PC-9 (cell line): Measurements from ENCODE around the gene MTCH2.

ENCODE experiments used
- EZH2 ChIP-seq: fragments of 200-600 bp; sonication (generic); IDR thresholded peaks from 2 replicates; pipeline ENCODE4 v1.8.0; 2017; ENCODE audit warnings: antibody characterized with exemption, low read depth
- TF ChIP-seq, protein P1 (sequence below): fragments of 200-600 bp; sonication (generic); conservative IDR thresholded peaks from 2 replicates; pipeline ENCODE4 v1.6.1; 2017; ENCODE audit warnings: mixed run types, antibody characterized with exemption, mild to moderate bottlenecking, moderate library complexity

DNA sequence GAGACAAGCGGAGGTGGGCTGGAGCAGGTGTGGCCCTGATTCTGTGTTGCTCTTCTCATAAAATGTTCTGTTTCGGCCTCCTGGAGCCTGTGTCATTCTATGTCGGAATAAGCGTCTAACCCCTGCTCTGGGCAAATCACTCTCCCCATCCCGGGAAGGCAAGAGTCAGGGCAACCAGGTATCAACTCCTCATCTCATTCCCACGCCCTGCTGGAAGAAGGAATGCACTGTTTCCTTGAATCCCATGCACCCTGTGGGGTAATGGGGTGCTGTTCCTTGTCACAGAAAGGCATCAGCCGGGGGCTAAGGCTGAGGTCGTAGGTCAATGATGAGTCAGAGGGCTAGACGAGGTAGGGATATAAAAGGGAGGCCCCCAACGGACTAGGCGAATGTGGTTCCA lies 53.2 kb downstream of the MTCH2 start:
- TF ChIP-seq, protein P1, sequence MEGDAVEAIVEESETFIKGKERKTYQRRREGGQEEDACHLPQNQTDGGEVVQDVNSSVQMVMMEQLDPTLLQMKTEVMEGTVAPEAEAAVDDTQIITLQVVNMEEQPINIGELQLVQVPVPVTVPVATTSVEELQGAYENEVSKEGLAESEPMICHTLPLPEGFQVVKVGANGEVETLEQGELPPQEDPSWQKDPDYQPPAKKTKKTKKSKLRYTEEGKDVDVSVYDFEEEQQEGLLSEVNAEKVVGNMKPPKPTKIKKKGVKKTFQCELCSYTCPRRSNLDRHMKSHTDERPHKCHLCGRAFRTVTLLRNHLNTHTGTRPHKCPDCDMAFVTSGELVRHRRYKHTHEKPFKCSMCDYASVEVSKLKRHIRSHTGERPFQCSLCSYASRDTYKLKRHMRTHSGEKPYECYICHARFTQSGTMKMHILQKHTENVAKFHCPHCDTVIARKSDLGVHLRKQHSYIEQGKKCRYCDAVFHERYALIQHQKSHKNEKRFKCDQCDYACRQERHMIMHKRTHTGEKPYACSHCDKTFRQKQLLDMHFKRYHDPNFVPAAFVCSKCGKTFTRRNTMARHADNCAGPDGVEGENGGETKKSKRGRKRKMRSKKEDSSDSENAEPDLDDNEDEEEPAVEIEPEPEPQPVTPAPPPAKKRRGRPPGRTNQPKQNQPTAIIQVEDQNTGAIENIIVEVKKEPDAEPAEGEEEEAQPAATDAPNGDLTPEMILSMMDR = no peak
- TF ChIP-seq EZH2 = no peak
